WTC11 (cell line): ENCODE results near the gene THOC2.

ENCODE experiments used
- CTCF ChIP-seq: fragments of 200-600 bp; IDR thresholded peaks from 2 replicates; pipeline ENCODE4 v1.8.0; 2022; ENCODE audit warnings: antibody characterized with exemption
- JUN ChIP-seq: sonication (generic); formaldehyde crosslinking; IDR thresholded peaks from 2 replicates; pipeline ENCODE4 v1.8.0; 2023; ENCODE audit warnings: mild to moderate bottlenecking, missing genetic modification reagents

GRCh38 chrX:123688524-123688923 is 44.3 kb downstream of the THOC2 start:
- no peak for TF ChIP-seq CTCF
- no peak for TF ChIP-seq JUN
